Neuron (in vitro differentiated cells): ENCODE results near the gene SNUPN.
"Not testable (repeated sequence)": the region's sequence is repeated elsewhere in the genome, so short reads cannot be mapped to it uniquely, and the experiment has no call there.

Source experiments
- H2AFZ ChIP-seq: one replicate; pipeline ENCODE4 v1.6.1; 2013; ENCODE audit warnings: low read depth, mild to moderate bottlenecking, inconsistent platforms, low read length, moderate library complexity
- H3K27me3 ChIP-seq: one replicate; pipeline ENCODE4 v1.6.1; 2013; ENCODE audit warnings: low read length; ENCODE audit not compliant: insufficient read depth
- H3K36me3 ChIP-seq: one replicate; pipeline ENCODE4 v1.6.1; 2013; ENCODE audit warnings: low read length; ENCODE audit not compliant: insufficient read depth
- H3K4me1 ChIP-seq: one replicate; pipeline ENCODE4 v1.6.1; 2013; ENCODE audit warnings: low read length; ENCODE audit not compliant: insufficient read depth
- H3K4me3 ChIP-seq: 2 replicates; pipeline ENCODE4 v1.5.1; 2013; ENCODE audit warnings: mild to moderate bottlenecking, low read length, moderate library complexity
- H3K9me3 ChIP-seq: one replicate; pipeline ENCODE4 v1.6.1; 2013; ENCODE audit warnings: low read length

Gene SNUPN

DNA sequence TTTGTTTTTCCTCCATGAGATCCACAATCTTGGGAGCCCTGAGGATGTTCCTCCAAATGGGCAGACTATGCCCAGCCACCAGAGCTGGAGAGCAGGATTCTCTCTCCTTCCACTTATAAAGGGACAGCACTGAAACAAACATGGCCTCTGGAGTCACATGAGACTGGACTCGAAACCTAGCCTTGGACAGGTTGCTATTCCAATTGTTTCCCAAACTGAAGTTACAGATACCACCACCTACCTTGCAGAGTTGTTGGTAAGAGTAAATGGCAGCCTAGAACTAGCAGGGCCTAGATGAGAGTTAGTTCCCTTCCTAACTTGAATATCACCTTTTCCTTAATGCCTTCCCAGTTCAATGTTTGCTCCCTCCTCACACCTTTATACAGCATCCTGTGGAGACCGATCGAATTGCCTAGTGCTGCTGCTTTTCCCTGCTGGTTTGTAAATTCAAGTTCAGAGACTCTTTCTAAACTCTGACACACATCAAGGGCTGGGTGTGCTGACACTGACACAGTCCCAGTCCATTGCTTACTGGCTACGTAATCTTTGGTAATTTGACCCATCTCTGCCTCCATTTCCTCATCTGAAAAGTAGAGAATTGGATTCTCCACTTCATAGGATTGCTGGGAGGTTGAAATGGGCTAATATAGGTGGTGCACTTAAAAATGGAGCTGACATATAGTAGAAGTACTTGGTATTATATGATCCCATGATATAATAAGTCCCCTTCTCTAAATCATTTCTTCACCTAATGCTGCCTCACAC is 11.9 kb upstream of the SNUPN start:
- Histone ChIP-seq H2AFZ (no peak overlapping the region), H3K36me3 (peaks cover 7% of the 10 kb centered on the region), H3K27me3 (no peaks in the 10 kb centered on the region), H3K4me1 (peaks cover 21% of the 10 kb centered on the region), H3K4me3 (no peak overlapping the region), H3K9me3 (no peaks in the 10 kb centered on the region)

DNA sequence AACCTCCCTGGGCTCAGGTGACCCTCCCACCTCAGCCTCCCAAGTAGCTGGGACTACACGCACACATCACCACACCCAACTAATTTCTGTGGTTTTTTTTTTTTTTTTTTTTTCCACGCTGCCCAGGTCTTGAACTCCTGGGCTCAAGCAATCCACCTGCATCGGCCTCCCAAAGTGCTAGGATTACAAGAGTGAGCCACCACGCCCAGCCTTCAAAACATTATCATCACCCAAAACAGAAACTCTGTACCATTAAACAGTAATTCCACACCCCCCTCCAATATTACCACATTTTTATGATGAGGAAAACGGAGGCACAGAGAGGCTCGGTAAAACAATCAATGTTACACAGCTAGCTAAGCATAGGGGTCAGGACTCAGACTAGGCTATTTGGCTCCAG is 10.5 kb upstream of the SNUPN start:
- Histone ChIP-seq H3K27me3 (no peaks in the 10 kb centered on the region), H3K9me3 (no peaks in the 10 kb centered on the region), H3K4me1 (peaks cover 21% of the 10 kb centered on the region), H3K4me3 (no peak overlapping the region), H2AFZ (no peak overlapping the region), H3K36me3 (peaks cover 7% of the 10 kb centered on the region)

DNA sequence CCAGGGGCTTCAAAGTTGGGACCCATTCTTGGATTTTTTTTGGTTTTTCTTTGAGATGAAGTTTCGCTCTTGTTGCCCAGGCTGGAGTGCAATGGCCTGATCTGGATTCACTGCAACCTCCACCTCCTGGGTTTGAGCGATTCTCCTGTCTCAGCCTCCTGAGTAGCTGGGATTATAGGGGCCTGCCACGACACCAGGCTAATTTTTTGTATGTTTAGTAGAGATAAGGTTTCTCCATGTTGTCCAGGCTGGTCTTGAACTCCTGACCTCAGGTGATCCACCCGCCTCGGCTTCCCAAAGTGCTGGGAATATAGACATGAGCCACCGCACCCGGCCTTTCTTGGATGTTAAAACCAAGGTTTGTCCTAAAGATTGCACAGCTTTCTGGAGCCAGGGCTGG is 8.4 kb upstream of the SNUPN start:
- not testable (repeated sequence) for H2AFZ ChIP-seq, H3K36me3 ChIP-seq, H3K27me3 ChIP-seq, H3K9me3 ChIP-seq, H3K4me3 ChIP-seq
- peaks cover 15% of the 10 kb centered on the region for H3K4me1 ChIP-seq

DNA sequence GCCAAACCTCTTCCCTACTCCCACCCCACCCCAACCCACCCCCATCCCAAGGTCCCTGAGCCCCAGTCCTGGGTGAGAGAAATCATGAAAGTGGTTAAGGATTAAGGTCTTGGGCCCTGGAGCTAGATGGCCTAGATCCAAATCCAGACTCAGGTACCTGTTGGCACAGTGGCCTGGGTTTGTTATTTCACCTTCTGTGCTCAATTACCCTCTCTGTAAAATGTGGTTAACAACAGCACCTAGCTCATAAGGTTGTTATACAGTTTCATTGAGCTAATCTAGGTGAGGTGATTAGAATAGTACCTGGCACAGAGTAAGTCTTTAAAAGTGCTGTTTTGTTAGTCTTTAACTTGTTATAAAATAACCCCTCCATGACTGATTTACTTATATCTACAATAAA is 6.4 kb upstream of the SNUPN start:
- no peaks in the 10 kb centered on the region for H3K4me1 ChIP-seq
- no peaks in the 10 kb centered on the region for H3K9me3 ChIP-seq
- no peaks in the 10 kb centered on the region for H3K27me3 ChIP-seq
- H2AFZ ChIP-seq: no peak overlapping the region
- H3K36me3 ChIP-seq: no peaks in the 10 kb centered on the region
- H3K4me3 ChIP-seq: no peak overlapping the region

DNA sequence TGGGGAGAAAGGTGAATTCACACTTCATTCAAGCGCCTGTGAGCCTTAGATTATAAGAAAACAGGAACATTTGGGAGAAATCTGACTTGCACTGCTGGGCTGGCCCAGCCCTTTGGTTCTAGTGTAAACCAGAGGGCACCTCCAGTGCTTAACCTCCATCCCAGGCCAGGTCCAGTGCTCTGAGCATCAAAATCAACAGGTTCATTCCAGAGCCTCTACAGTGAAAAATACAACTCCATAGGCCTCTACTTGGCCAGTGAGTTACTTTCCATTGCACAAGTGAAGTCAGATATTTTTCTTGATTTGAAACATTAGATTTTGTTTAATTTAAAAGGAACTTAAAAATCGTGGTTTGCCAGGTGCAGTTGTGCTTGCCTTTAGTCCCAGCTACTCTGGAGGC is 3.0 kb downstream of the SNUPN start:
- H2AFZ ChIP-seq: no peak overlapping the region
- peaks cover 5% of the 10 kb centered on the region for H3K4me1 ChIP-seq
- no peaks in the 10 kb centered on the region for H3K9me3 ChIP-seq
- H3K27me3 ChIP-seq: no peaks in the 10 kb centered on the region
- H3K4me3 ChIP-seq: no peak overlapping the region
- H3K36me3 ChIP-seq: peaks cover 14% of the 10 kb centered on the region

DNA sequence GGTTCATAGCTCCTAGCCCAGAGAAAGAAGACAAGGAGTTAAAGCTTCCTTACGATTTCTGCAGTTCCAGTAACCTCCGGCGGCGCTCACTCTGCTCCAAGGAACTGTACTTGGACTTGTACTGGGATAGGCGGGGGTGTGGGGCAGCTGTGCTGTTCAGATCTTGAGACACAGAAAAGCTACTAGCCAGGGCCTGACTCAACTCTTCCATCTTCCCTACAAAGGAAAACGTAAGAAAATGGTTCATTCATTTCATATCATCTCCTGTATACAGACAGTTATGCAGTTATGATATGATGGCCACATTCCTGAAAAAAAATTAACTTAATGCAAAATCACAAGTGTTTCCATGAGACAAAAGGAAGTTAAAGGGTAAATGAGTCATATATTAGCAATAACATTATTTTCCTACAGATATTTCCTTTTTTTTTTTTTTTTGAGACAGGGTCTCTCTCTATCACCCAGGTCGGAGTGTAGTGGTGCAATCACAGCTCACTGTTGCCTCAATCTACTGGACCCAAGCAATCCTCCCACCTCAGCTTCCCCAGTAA is 4.6 kb downstream of the SNUPN start:
- Histone ChIP-seq H3K27me3 (no peaks in the 10 kb centered on the region), H2AFZ (no peak overlapping the region), H3K9me3 (no peaks in the 10 kb centered on the region), H3K4me1 (no peaks in the 10 kb centered on the region), H3K36me3 (peaks cover 26% of the 10 kb centered on the region), H3K4me3 (no peak overlapping the region)

DNA sequence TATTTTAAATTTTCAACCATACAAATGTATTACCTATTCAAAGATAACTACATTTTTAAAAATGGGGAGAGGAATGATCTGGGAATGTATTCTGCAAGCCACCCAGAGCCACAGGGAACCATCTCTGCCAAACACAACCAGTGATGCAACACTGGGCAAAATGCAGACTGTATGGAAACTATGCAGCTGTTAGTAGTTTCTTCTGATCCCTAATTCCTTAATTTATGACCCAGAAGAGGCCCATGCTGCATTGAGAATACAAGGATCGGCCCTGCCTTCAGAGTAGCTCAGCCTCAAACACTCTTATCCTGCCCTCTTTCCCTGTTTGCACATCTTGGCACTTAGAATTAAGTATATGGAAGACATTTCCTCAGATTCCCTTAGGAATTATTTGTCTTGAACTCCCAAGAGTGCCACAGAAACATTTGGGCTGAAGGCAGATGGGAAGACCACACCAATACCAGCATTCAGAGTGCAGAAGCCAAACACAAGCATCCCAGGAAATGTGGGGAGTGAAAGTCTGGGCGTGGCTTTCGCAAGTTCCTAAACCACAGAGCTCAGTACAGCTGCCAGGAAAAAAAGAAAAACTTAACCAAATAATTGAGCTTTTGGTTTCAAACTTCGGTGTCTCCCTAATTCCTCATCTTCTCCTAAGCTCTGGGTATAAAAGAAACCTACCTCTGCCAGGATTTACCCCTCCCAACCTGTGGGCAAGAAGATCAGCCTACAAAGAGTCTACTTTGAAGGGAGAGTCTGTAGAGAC is 5.3 kb downstream of the SNUPN start:
- Histone ChIP-seq H3K4me3 (no peak overlapping the region), H3K36me3 (peaks cover 27% of the 10 kb centered on the region), H3K4me1 (no peaks in the 10 kb centered on the region), H3K9me3 (no peaks in the 10 kb centered on the region), H2AFZ (no peak overlapping the region), H3K27me3 (no peaks in the 10 kb centered on the region)

DNA sequence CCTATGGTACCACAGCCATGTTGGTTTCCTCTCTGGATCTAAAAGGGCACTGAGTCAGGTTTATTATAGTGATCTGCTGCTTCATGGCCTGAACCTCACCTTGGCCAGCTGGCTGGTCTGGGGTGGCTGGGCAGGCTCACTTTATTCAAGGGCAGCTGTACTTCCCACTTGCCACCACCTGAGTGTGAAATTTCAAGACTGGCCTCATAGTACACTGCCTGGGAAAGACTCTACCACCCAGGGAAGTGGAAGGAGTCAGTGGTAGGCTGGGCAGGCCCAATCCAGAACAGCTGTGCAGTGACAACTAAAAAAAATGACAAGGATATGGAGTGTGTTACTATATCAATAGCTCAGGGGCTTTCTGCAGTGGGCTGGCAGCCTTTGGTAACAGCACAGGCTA is 8.8 kb downstream of the SNUPN start:
- no peaks in the 10 kb centered on the region for H3K4me1 ChIP-seq
- peaks cover 49% of the 10 kb centered on the region for H3K36me3 ChIP-seq
- no peaks in the 10 kb centered on the region for H3K27me3 ChIP-seq
- H3K4me3 ChIP-seq: no peak overlapping the region
- H2AFZ ChIP-seq: no peak overlapping the region
- no peaks in the 10 kb centered on the region for H3K9me3 ChIP-seq

DNA sequence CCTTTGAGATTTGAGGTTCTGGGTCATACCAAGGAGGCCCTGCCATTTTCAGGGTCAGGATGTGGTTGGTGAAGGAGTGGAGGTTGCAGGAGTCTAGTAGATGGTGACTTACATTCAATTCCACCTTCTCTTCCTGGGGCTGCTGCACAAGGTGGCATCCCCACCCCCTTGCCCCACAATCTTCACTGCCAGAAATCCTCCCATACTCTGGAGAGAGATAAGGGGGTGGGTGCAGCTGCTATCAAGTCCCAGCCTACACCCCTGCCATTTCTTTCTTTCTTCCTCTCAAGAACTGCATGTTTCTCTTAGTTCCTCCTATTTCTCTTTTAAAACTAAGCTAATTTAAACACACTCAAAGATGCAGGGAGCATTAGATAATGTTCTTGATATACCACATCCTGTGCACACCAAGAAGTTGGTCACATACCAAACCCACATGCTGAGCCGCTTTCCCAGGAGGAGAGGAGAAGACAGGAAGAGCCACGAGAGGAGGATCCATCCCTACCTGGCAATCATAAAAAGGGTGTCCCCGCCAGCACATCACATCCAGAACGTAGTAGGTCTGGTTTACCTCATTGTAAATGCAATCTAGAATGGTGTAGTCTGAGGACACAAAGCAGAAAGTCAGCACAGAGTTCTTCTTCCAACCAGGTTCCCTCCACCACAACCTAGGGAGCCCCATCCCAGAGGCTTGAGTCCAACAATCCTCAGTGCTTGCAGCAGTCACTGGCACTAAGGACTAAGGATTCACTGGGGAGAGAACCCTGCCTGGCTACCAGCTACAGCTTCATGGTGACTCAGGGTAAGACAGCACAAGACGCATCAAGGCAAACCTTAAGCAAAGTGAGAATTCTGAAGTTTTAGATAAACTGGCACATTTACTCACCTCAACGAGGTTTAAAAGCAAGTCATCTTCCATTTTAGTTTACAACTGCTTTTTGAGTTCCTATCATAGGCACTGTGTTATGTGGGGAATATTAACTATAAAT is 18.5 kb downstream of the SNUPN start:
- H3K27me3 ChIP-seq: no peaks in the 10 kb centered on the region
- no peak overlapping the region for H3K4me3 ChIP-seq
- no peaks in the 10 kb centered on the region for H3K4me1 ChIP-seq
- no peak overlapping the region for H2AFZ ChIP-seq
- H3K36me3 ChIP-seq: peaks cover 50% of the 10 kb centered on the region
- H3K9me3 ChIP-seq: no peaks in the 10 kb centered on the region

DNA sequence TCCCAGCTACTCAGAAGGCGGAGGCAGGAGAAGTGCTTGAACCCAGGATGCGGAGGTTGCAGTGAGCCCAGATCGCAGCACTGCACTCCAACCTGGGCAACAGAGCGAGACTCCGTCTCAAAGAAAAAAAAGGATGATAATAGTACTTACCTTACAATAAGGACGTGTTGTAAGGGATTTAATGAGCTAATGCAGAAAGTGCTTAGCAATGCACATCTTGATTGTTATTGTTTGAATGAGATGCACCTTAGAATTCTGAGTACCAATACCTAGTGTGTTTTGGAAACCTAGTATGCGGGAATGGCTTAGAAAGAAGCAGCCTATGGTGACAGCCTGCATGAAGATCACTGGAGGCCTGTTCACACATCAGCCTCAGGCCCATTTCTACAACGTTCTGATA is 19.5 kb downstream of the SNUPN start:
- Histone ChIP-seq H2AFZ (no peak overlapping the region), H3K36me3 (peaks cover 55% of the 10 kb centered on the region), H3K4me1 (no peaks in the 10 kb centered on the region), H3K9me3 (no peaks in the 10 kb centered on the region), H3K4me3 (no peak overlapping the region), H3K27me3 (no peaks in the 10 kb centered on the region)

DNA sequence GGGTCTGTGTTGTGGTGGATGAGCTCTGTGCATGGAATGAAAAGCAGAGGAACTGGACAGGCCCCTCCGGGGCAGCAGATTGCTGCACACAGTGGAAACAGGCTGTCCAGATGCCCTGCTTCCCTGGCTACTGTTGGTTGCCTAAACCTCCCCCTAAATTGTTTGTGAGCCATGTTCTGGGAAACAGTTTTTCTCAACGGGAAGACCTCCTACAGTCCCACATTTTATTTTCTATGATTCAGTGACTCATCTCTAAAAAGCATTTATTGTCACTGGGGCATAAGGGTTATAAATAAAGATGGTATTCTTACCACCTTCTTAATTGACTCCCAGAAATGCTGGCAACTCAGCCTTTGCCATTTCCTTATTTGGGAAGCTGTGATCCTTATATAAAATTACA is 26.1 kb downstream of the SNUPN start:
- peaks cover 45% of the 10 kb centered on the region for H3K36me3 ChIP-seq

DNA sequence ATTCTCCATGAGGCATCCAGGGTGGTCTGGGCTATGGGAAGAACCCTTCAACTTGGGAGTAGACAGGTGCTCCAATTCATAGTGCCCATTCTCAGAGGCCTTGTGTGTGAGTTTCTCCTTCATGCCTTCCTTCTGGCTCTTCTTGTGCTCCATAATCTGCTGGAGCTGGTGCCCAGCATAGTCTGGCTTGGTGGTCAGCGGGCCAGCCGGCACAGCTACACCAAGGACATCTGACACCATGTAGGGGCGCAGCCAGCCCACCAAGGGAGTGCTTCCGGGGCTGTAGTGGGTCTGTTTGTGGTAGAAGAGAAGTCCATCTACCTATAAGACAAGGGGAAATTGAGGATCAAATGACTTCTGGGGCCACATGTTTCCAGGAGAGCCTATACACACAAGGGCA is 27.2 kb downstream of the SNUPN start:
- Histone ChIP-seq H3K36me3 (peaks cover 41% of the 10 kb centered on the region), H3K27me3 (no peaks in the 10 kb centered on the region), H3K4me3 (no peak overlapping the region), H3K9me3 (no peaks in the 10 kb centered on the region), H3K4me1 (no peaks in the 10 kb centered on the region), H2AFZ (no peak overlapping the region)

More for the DNA sequence above, 26.1 kb downstream of the SNUPN start:
- no peaks in the 10 kb centered on the region for H3K27me3 ChIP-seq
- H3K9me3 ChIP-seq: no peaks in the 10 kb centered on the region
- no peak overlapping the region for H2AFZ ChIP-seq
- no peak overlapping the region for H3K4me3 ChIP-seq
- no peaks in the 10 kb centered on the region for H3K4me1 ChIP-seq
